Measurements from ENCODE around the gene CADM1.

CADM1 gene

DNA sequence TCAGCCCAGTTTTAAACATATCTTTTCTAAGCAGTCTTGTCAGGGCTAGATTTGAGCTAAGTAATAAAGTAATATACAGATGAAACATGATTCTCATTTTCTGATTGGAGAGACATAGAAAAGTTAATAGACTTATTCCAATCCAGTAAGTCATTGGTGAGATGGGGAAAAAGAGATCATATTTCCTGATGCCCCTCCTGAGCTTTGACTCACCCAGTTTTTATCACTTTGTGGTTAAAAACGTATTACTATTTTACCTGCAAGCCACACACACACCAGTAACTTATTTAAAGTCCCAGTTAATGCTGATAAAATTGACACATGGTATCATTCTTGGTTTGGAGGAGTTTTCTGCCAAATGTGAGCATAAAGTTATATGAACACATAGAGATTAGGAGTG lies 306.8 kb downstream of the CADM1 start:
- no peak for DNase-seq

- no peak for DNase-seq
Observed at GRCh38 chr11:115197031-115197430, 307.2 kb downstream of the CADM1 start.

GRCh38 chr11:115194802-115195110 lies 309.5 kb downstream of the CADM1 start:
- peak; percentile 40 for DNase-seq

- DNase-seq, result no peak
Observed at GRCh38 chr11:115193914-115194801, 310.1 kb downstream of the CADM1 start.

GRCh38 chr11:115191761-115192160 lies 312.5 kb downstream of the CADM1 start:
- no peak for DNase-seq

DNA sequence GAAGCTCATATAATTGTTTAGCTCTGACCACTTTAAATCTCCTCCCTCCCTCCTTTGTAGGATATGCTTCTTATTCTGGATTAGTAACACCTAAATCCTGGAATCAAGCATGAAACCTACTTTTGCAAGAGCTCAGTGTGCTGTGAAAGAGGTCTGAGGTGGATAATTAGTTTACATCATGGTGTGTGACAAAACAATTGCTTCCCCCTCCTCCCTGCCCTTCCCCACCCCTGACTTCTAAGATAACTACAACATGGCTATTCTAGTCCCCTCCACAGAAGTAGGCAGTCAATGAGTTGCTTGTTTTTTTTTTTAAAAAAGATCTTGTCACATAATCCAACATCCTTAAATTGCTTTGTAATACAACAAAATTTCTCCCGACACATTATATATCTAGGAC lies 314.0 kb downstream of the CADM1 start:
- no peak for DNase-seq

DNA sequence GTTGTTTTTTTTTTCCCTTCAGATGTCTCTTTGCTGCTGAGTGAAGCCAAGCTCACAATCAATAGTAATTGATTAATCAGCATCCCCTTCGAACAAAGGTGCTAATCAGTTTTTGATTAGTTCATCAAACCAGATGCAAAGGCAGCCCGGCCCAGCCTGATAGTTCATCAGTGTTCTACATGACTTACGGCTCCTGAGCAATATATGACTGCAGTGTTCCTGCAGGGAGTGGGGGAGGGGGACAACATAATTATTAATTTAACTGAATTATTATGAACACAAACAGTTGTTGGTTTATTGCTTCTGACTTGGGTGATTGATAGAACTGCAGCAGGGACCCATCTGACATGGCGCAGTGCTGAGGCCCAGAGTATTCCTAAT lies 315.3 kb downstream of the CADM1 start:
- DNase-seq, result peak; percentile 53

DNA sequence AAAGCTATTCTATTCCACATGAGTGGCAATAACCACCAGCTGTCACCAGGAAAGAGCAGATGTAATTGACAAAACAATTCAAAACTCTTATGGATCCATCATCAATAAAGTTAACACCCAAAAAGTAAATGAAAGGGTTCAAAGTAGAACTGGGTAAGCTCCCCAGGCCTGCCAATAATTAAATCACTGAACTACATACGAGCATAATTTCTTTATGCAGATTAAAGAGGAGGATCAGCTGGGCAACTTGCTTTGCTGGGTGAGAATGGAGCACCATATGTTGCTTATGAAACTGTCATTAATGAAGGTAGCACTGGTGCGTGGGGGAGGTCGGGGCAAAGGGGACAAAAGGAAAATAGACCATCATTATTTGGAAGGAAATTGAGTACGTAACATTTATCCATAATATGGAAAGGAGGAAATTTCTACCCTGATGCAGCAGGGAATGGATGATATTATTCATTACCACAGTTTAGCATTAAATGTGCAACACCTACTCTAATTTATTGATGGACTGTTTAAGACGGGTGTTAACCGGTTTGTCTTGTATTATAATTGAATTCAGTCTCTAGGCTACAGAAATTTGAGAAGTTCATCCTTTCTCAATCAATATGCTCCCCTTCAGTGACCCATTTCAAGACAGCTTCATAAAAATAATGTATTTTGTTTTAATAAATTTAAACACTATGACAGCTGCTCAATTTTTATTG lies 315.9 kb downstream of the CADM1 start:
- peak; percentile 87 for DNase-seq

DNA sequence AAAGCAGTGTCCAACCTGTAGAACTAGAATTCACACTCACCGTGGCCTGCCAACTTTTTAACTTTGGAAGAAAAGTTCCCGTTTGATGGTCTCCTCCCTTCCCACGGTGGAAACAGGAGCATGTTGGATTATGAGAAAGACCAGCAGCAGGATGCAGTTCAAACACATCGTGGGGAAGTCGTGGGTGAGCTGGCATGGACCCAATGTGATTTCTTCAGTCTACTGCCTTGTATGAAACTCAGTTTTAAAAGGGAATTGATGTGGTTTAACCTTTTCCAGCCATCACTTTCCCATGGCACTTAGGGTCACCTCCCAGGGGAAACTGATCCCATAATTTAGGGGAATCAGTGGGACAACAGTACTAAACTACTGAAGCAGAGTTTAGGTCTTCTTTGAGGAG lies 318.3 kb downstream of the CADM1 start:
- no peak for DNase-seq

GRCh38 chr11:115185507-115185906 lies 318.7 kb downstream of the CADM1 start:
- no peak for DNase-seq

DNA sequence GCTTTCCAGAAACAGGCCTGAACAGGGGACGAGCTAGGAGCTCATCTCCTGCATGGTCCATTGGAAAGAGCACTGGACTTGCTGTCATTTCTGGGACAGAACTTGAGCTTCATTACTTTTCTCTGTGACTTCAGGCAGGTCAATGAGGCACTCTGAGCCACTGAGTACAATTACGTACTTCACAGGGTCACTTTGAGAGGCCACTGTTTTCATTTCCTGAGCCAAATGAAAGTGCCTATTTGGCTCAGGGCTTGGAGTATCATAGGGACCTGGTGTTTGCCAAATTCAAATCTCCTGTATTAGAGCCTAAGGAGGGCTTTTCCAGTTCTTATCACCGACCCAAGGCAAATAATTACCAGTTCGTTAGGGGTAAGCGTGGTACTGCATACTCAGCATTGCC lies 319.3 kb downstream of the CADM1 start:
- DNase-seq, result no peak

DNA sequence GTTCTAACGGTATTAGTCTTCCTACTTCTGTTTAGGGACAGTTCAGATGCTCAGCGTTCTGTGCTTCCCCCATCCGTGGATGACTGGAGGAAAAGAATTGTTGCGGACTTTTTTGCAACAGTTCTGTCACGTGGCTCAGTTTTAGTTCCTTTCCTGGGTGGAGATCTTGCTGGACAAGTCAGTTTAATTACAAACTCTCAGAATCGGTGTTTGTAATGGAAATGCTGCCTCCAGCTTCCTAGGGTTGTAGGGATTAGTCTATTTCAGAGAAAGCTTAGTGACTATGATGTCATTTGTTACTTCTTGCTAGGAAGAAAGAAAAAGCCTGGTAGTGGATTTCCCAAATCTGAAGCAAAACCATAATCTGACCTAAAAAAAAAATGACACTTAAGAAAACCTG lies 320.4 kb downstream of the CADM1 start:
- no peak for DNase-seq

- DNase-seq, result no peak
Observed at GRCh38 chr11:115183136-115183535, 321.1 kb downstream of the CADM1 start.

GRCh38 chr11:115182282-115182955 lies 321.8 kb downstream of the CADM1 start:
- DNase-seq, result no peak

DNA sequence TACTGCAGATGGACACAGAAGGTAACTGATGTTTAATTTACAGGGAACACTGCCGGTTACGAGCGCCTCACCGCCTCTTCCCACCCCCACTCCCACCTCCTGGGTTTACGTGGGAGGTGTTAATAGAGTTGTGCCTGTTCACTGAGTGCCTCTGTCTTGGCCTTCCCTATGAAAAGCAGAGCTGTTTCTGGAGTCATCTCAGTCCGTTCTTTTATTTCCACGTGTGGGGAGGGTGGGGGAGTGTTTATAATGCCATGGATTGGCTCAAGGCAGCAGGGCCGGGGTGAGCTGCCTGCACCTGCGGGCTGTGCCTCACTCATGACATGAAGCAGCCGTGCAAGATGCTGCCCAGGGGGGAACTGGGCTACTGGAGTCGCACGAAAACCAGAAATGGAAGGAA lies 322.7 kb downstream of the CADM1 start:
- DNase-seq, result no peak

GRCh38 chr11:115180272-115180671 lies 323.9 kb downstream of the CADM1 start:
- no peak for DNase-seq

- no peak for DNase-seq
Observed at GRCh38 chr11:115179636-115180035, 324.6 kb downstream of the CADM1 start.

DNA sequence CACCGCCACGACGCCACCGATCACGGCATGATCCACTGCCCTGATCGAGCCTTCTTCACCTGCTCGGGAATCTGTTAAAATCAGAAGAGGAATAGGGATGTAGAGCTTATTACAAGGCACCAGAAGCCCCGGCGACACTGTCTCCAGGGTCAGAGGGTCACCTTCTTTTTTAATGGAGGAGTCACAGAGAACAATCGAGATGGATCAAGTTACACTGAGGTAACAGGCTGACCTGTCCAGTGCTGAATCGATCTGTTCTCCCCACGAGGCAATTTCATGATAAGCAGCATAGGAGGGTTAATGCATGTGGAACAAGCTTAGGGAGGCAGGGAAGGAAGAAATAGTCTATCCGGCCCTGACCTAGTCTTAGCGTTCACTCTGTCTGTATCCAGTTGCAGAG lies 325.5 kb downstream of the CADM1 start:
- no peak for DNase-seq

DNA sequence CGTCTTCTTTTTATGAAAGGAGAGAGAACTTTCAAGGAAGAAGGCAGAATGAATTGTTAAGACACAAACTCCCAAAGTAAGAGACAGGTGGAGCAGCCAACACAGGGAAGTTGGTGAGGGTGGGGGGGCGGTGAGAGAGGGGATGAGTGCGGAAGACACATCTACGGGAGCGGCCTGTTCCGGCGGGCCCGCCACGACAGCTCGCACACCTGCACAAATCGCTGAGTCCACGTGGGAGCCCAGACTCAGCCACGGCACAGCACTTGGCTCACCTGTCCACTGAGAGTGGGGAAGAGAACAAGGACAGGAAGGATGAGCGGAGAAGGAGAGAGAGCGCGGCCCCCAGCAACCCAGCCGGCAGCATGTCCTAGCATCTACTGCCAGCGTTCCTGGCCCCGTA lies 331.1 kb downstream of the CADM1 start:
- DNase-seq, result no peak

GRCh38 chr11:115170133-115170815 lies 333.9 kb downstream of the CADM1 start:
- peak; percentile 50 for DNase-seq

DNA sequence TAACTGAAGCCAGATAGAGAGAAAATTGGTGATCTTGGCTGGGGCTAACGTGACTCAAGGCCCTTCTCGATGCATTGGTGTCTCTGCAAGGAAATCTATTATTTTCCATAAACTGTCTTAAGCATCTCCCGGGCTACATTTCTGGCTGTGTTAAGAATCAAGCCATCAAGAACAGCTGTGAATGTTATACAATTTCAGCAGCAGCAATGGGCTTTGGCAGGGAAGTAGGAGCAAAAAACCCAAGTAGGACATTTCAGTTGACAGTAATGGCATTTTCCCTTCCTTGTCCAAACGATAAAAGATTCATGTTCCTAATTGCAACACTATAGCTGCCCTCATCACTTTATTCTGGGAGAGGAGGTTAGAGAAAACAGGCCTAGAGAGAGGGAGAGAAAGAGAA lies 335.0 kb downstream of the CADM1 start:
- no peak for DNase-seq

- no peak for DNase-seq
Observed at GRCh38 chr11:115168686-115169085, 335.5 kb downstream of the CADM1 start.

DNA sequence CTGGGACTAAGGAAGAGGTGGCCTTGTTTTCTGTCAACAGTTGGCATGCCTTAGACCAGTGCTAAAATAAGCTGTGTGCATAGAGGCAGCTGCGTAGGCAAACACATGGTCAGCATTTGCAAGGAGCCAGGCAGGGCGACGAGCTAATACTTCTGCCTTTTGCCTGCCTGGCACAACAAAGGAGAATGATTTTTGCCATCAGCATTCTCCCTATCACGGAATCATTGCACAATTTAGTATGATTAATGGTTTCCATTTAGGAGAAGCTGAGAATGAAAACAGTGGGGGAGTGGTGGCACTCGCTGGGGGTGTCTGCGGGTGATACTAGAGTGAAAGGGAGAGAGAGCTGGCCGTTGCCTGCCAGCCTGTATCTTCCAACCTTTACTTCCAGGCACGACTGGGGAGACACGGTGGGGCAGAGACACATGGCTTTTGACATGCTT lies 336.0 kb downstream of the CADM1 start:
- no peak for DNase-seq
